KOPT-K1 (cell line): ENCODE measurements around the gene SPART.
"Not testable (repeated sequence)": the region's sequence is repeated elsewhere in the genome, so short reads cannot be mapped to it uniquely, and the experiment has no call there.

ENCODE experiments used
- H3K27ac ChIP-seq: fragments of 200-600 bp; sonication (generic); 2 replicates; pipeline ENCODE4 v1.5.1; 2016; ENCODE audit warnings: antibody characterized with exemption, mild to moderate bottlenecking, low read depth, low read length; ENCODE audit not compliant: poor library complexity, severe bottlenecking
- H3K36me3 ChIP-seq: fragments of 200-600 bp; sonication (generic); 2 replicates; pipeline ENCODE4 v1.5.1; 2017; ENCODE audit warnings: antibody characterized with exemption, mild to moderate bottlenecking, low read length, moderate library complexity; ENCODE audit not compliant: insufficient read depth
- H3K9me3 ChIP-seq: fragments of 200-600 bp; sonication (generic); 2 replicates; pipeline ENCODE4 v1.5.1; 2017; ENCODE audit warnings: antibody characterized with exemption, low read length, mild to moderate bottlenecking; ENCODE audit not compliant: insufficient read depth, poor library complexity, severe bottlenecking

Gene SPART

DNA sequence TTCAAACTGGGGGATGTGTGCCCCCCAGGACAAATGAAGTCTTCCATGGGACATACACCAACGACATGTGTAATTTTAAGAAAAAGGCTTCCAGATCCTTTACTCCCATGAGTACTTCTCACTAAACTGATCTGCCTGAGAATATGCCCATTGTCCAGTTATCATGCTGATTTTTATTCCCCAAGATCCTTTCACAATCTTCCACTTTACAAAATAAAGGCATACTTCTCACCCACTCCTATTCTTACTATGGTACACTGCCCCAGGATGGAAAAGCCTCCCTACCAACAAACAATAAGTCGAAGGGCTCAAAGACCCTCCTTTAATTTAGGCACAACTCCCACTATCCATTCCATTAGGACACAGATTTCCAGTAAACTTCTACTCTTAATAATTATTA is 3.5 kb downstream of the SPART start:
- H3K9me3 ChIP-seq, result no peaks in the 10 kb centered on the region
- no peak overlapping the region for H3K27ac ChIP-seq
- H3K36me3 ChIP-seq, result no peaks in the 10 kb centered on the region

GRCh38 chr13:36341718-36342117 is 4.5 kb downstream of the SPART start:
- H3K36me3 ChIP-seq, result no peaks in the 10 kb centered on the region
- no peak overlapping the region for H3K27ac ChIP-seq
- H3K9me3 ChIP-seq, result no peaks in the 10 kb centered on the region

- no peaks in the 10 kb centered on the region for H3K36me3 ChIP-seq
- no peaks in the 10 kb centered on the region for H3K9me3 ChIP-seq
- no peak overlapping the region for H3K27ac ChIP-seq
These were observed 6.5 kb downstream of the SPART start for GRCh38 chr13:36339600-36340155.

DNA sequence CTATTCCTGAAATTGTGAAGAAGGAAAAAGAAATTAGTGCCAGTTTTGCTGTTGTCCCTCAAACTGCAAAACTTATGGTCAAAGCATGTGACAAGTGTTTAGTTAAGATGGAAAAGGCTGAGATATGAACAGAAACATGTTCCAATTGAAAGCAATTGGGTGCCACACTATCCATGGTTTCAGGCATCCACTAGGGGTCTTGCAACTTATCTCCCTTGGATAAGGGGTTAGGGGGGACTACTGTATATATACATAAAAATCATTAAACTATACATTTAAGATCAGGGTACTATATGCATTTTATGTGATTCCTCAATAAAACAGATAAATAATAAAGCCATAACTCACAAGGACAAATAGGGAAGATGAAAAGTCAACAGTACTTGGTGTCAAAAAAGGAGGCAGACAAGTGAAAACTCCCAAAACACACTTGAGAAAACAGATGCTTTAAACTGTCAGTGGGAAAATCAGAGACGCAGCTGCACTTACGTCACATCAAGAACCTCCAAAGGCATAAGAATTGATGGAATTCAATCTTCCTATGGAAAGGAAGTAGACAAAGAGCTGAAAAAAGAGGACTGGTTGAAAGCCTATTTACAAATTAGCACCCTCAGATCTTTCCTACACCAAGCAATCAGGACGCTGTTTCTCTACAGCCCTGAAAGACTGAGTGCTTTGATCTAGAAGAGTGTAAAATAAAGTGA is 8.1 kb downstream of the SPART start:
- Histone ChIP-seq H3K36me3 (no peaks in the 10 kb centered on the region), H3K9me3 (no peaks in the 10 kb centered on the region), H3K27ac (no peak overlapping the region)

GRCh38 chr13:36332986-36333385 is 13.2 kb downstream of the SPART start:
- Histone ChIP-seq H3K27ac (no peak overlapping the region), H3K9me3 (no peaks in the 10 kb centered on the region), H3K36me3 (no peaks in the 10 kb centered on the region)

GRCh38 chr13:36332255-36332654 is 13.9 kb downstream of the SPART start:
- not testable (repeated sequence) for H3K36me3 ChIP-seq, H3K27ac ChIP-seq, H3K9me3 ChIP-seq

DNA sequence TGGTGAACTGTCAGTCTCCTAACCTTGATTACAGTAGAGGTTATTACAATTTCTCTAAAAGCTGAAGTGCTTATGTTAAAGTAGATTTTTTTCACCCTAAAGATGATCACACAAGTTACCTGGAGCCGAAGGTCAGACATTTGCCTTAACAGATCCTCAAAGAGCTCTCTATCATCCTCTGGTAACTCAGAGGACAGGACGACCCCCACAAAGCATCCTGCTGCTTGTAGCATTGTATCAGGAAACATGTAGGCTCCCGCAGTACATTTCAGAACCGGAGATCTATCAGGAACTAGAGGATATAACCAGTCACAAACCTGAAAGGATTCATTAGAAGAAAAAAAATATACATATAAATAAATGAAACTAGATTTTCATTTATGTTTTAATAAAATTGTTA is 14.9 kb downstream of the SPART start:
- Histone ChIP-seq H3K36me3 (no peaks in the 10 kb centered on the region), H3K27ac (no peak overlapping the region), H3K9me3 (no peaks in the 10 kb centered on the region)

- Histone ChIP-seq H3K9me3 (no peaks in the 10 kb centered on the region), H3K36me3 (no peaks in the 10 kb centered on the region), H3K27ac (no peak overlapping the region)
These were observed 16.8 kb downstream of the SPART start for GRCh38 chr13:36329361-36329760.

GRCh38 chr13:36328821-36329220 is 17.4 kb downstream of the SPART start:
- H3K9me3 ChIP-seq, result no peaks in the 10 kb centered on the region
- no peaks in the 10 kb centered on the region for H3K36me3 ChIP-seq

DNA sequence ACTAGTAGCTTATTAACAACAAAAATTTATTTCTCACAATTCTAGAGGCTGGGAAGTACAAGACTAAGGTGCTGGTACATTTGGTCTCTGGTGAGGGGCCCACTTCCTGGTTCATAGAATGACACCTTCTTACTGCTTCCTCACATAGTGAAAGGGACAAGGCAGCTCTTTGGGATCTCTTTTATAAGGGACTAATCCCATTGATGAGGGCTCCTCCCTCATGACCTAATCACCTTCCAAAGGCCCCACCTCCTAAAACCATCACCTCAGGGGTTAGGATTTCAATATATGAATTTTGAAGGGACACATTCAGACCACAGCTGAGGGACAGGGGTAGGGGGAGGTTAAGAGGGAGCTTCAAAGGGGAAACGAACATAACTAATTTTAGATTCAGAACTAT is 20.3 kb downstream of the SPART start:
- Histone ChIP-seq H3K27ac (no peak overlapping the region), H3K9me3 (no peaks in the 10 kb centered on the region), H3K36me3 (no peaks in the 10 kb centered on the region)

More at GRCh38 chr13:36328821-36329220, 17.4 kb downstream of the SPART start:
- no peak overlapping the region for H3K27ac ChIP-seq

DNA sequence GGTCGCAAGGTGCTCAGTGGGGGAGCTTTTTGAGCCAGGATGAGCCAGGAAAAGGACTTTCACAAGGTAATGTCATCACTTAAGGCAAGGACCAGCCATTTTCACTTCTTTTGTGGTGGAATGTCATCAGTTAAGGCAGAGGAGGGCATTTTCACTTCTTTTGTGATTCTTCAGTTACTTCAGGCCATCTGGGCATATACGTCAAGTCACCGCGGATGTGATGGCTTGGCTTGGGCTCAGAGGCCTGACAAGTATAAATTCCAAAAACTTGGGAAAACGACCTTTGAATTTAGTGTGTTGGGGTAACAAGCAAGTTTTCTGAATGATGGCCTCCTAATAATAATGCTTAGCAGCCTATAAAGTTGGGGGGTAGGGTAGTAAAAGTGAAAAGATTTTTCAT is 21.3 kb downstream of the SPART start:
- not testable (repeated sequence) for H3K36me3 ChIP-seq

DNA sequence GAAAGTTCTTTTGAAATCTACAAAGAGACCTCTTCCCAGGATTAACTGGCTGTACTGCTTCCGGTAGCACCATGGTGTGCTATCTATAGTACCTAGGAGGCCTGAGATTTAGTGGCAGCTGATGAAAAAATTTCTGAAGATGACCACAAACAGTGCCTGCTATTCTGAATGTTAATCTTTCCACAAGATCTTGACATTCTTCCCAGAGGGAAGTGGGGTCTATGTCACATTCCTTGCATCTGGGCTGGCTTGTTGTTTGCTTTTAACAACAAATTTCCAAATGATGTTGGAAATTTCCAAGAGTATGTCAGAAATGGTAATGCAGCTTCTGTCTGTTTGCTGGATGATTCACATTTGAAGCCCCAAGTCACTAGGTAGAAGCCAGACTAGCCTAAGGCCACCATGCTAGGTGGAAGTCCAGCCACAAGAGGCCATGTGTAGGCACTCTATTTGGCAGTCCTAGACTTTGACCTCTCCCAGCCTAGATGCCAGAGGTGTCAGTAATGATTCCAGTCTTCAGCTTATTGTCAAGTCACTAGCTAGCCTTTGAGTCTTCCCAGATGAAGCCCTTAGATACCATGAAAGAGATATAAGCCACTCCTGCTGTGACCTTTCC is 22.1 kb downstream of the SPART start:
- H3K27ac ChIP-seq, result no peak overlapping the region
- H3K36me3 ChIP-seq, result no peaks in the 10 kb centered on the region
- no peaks in the 10 kb centered on the region for H3K9me3 ChIP-seq

More for the DNA sequence above, 21.3 kb downstream of the SPART start:
- H3K27ac ChIP-seq, H3K9me3 ChIP-seq: not testable (repeated sequence)

DNA sequence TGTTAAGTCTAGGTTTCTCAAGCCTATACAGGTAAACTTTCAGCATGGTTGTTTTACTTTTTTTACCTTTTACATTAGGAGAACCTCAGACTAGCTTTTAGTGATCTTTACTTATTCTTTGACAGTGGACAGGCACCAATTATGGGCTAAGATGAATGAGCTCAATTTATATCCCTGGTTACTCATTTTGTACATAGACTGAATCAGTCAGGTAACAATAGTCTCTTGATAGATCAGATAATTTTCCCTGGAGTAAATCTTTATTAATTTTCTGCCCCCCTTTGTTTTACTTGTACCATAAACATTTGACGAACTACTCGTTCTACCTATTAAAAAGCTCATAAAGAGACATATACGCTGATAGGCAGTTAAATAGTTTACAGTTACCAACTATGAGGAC is 22.8 kb downstream of the SPART start:
- no peaks in the 10 kb centered on the region for H3K9me3 ChIP-seq
- no peak overlapping the region for H3K27ac ChIP-seq
- H3K36me3 ChIP-seq, result no peaks in the 10 kb centered on the region

DNA sequence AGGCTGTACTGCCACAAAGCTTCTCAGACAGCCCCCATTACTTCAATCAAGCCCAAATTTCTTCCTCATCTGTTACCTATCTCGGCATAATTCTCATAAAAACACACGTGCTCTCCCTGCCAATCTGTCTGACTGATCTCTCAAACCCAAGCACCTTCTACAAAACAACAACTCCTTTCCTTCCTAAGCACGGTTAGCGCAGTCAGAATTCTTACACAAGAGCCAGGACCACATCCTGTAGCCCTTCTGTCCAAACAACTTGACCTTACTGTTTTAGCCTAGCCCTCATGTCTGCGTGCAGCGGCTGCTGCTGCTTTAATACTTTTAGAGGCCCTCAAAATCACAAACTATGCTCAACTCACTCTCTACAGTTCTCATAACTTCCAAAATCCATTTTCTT is 26.4 kb downstream of the SPART start:
- not testable (repeated sequence) for H3K27ac ChIP-seq, H3K9me3 ChIP-seq, H3K36me3 ChIP-seq

DNA sequence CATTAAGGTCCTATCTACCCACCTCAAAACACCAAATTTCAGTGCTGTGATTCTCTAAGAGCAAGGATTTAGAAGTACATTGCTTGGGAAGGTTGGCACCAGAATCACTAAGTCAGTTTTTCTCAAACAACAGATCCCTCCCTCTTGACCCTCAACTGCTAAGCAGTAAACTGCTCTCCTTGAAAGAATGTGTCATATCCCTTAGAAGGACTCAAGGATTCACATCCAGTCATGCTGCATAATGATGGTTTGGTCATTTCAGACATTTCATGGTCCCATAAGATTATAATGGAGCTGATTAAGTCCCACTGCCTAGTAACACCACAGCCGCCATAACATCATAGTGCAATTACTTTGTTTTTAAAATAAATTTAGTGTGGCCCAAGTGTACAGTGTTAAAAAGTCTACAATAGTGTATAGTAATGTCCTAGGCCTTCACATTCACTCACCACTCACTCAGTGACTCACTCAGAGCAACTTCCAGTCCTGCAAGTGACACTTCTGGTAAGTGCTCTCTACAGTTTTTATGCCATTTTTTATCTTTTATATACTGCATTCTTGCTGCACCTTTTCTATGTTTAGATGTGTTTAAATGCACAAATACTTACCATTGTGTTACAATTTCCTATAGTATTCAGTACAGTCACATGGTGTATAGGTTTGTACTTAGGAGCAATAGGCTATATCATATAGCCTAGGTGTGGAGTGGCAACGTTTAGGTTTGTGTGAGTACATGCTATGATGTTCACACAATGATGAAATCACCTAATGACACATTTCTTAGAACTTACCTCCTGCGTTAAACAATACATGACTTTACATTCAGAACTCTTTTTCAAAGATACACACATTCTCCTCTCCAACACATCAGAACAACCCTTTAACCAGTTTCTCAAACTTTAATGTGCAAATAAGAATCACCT is 32.9 kb downstream of the SPART start:
- Histone ChIP-seq H3K27ac (no peak overlapping the region), H3K9me3 (no peaks in the 10 kb centered on the region), H3K36me3 (no peaks in the 10 kb centered on the region)
